KMS-11 (cell line): ENCODE data around the gene CC2D2A.

Source experiments
- H2AFZ ChIP-seq: fragments of 200-600 bp; sonication (generic); 2 replicates; pipeline ENCODE4 v1.6.1; 2016; ENCODE audit warnings: antibody characterized with exemption, mixed run types, low read depth
- H3K27ac ChIP-seq: fragments of 200-600 bp; sonication (generic); 2 replicates; pipeline ENCODE4 v1.6.1; 2016; ENCODE audit warnings: mild to moderate bottlenecking, mixed run types
- H3K27me3 ChIP-seq: fragments of 200-600 bp; sonication (generic); 2 replicates; pipeline ENCODE4 v1.6.1; 2017; ENCODE audit warnings: mild to moderate bottlenecking, low read depth, mixed run types, moderate library complexity; ENCODE audit not compliant: insufficient read depth
- H3K36me3 ChIP-seq: fragments of 200-600 bp; sonication (generic); 2 replicates; pipeline ENCODE4 v1.6.1; 2017; ENCODE audit warnings: mild to moderate bottlenecking, mixed run types; ENCODE audit not compliant: insufficient read depth
- H3K4me1 ChIP-seq: fragments of 200-600 bp; sonication (generic); 2 replicates; pipeline ENCODE4 v1.6.1; 2016; ENCODE audit warnings: mild to moderate bottlenecking, low read depth, mixed run types; ENCODE audit not compliant: poor library complexity, severe bottlenecking
- H3K4me2 ChIP-seq: fragments of 200-600 bp; sonication (generic); 2 replicates; pipeline ENCODE4 v1.7.0; 2016; ENCODE audit warnings: mild to moderate bottlenecking, mixed run types
- H3K4me3 ChIP-seq: fragments of 200-600 bp; sonication (generic); IDR thresholded peaks from 2 replicates; pipeline ENCODE4 v1.6.1; 2017; ENCODE audit warnings: low read depth, low read length, mixed read lengths; ENCODE audit not compliant: insufficient read depth
- H3K79me2 ChIP-seq: fragments of 200-600 bp; sonication (generic); 2 replicates; pipeline ENCODE4 v1.6.1; 2016; ENCODE audit warnings: low read depth, mixed run types; ENCODE audit not compliant: insufficient read depth
- H3K9ac ChIP-seq: fragments of 200-600 bp; sonication (generic); 2 replicates; pipeline ENCODE4 v1.6.1; 2016; ENCODE audit warnings: mild to moderate bottlenecking, mixed run types
- H4K20me1 ChIP-seq: fragments of 200-600 bp; sonication (generic); 2 replicates; pipeline ENCODE4 v1.6.1; 2016; ENCODE audit warnings: mild to moderate bottlenecking, mixed run types; ENCODE audit not compliant: insufficient read depth
- CTCF ChIP-seq: fragments of 200-600 bp; sonication (generic); conservative IDR thresholded peaks from 2 replicates; pipeline ENCODE4 v1.6.1; 2017; ENCODE audit warnings: low read depth, mild to moderate bottlenecking, antibody characterized with exemption, low read length, moderate library complexity, mixed read lengths

The CC2D2A gene

GRCh38 chr4:15479089-15479912 lies 9.6 kb downstream of the CC2D2A start:
- Histone ChIP-seq H3K27ac (no peak overlapping the region), H4K20me1 (no peaks in the 10 kb centered on the region), H3K79me2 (no peaks in the 10 kb centered on the region), H2AFZ (peak overlapping the region; percentile 22; the same call in 1 of the 2 replicates), H3K4me2 (no peak overlapping the region), H3K4me1 (no peaks in the 10 kb centered on the region), H3K9ac (no peak overlapping the region), H3K27me3 (no peaks in the 10 kb centered on the region), H3K36me3 (no peaks in the 10 kb centered on the region), H3K4me3 (no peak overlapping the region)
- peak; percentile 59 for TF ChIP-seq CTCF

GRCh38 chr4:15479913-15480185 lies 10.2 kb downstream of the CC2D2A start:
- Histone ChIP-seq H3K4me1 (no peaks in the 10 kb centered on the region), H3K4me2 (no peak overlapping the region)

GRCh38 chr4:15481961-15482745 lies 12.5 kb downstream of the CC2D2A start:
- Histone ChIP-seq H3K4me3 (no peak overlapping the region), H3K4me1 (no peaks in the 10 kb centered on the region), H4K20me1 (no peaks in the 10 kb centered on the region), H2AFZ (no peak overlapping the region), H3K36me3 (no peaks in the 10 kb centered on the region), H3K79me2 (no peaks in the 10 kb centered on the region), H3K9ac (no peak overlapping the region), H3K27me3 (no peaks in the 10 kb centered on the region), H3K4me2 (no peak overlapping the region), H3K27ac (no peak overlapping the region)
- TF ChIP-seq CTCF = no peak

More at GRCh38 chr4:15479913-15480185, 10.2 kb downstream of the CC2D2A start:
- Histone ChIP-seq H3K4me3 (no peak overlapping the region), H3K36me3 (no peaks in the 10 kb centered on the region), H4K20me1 (no peaks in the 10 kb centered on the region), H3K9ac (no peak overlapping the region), H3K27ac (no peak overlapping the region), H2AFZ (no peak overlapping the region), H3K79me2 (no peaks in the 10 kb centered on the region), H3K27me3 (no peaks in the 10 kb centered on the region)
- no peak for TF ChIP-seq CTCF

- Histone ChIP-seq H2AFZ (no peak overlapping the region), H3K9ac (no peak overlapping the region), H3K4me2 (no peak overlapping the region), H3K4me3 (no peak overlapping the region), H3K36me3 (no peaks in the 10 kb centered on the region), H3K79me2 (no peaks in the 10 kb centered on the region), H3K27me3 (no peaks in the 10 kb centered on the region), H3K4me1 (no peaks in the 10 kb centered on the region), H3K27ac (no peak overlapping the region), H4K20me1 (no peaks in the 10 kb centered on the region)
- TF ChIP-seq CTCF = no peak
Observed at GRCh38 chr4:15482842-15483241, 13.2 kb downstream of the CC2D2A start.
